SKM-1 treated with dmso at 0.1 percent for 144 hours (cell line): Measurements from ENCODE around the gene TRUB1.

Experiments
- DNase-seq: peaks from one replicate; lab custom pipeline; 2025; ENCODE audit not compliant: unreplicated experiment; lab: John Stamatoyannopoulos, UW

Gene TRUB1

GRCh38 chr10:114974625-114975024 lies 36.6 kb downstream of the TRUB1 start:
- no peak for DNase-seq

- no peak for DNase-seq
These were observed 37.1 kb downstream of the TRUB1 start for GRCh38 chr10:114975091-114975490.

- DNase-seq, result no peak
These were observed 45.0 kb downstream of the TRUB1 start for GRCh38 chr10:114982989-114983388.

GRCh38 chr10:114987995-114988394 lies 50.0 kb downstream of the TRUB1 start:
- DNase-seq, result no peak

GRCh38 chr10:114990586-114990985 lies 52.6 kb downstream of the TRUB1 start:
- no peak for DNase-seq

- DNase-seq, result no peak
These were observed 53.0 kb downstream of the TRUB1 start for GRCh38 chr10:114990991-114991390.

GRCh38 chr10:114992189-114992775 lies 54.3 kb downstream of the TRUB1 start:
- no peak for DNase-seq

- DNase-seq, result no peak
These were observed 57.7 kb downstream of the TRUB1 start for GRCh38 chr10:114995468-114996247.

- no peak for DNase-seq
These were observed 58.5 kb downstream of the TRUB1 start for GRCh38 chr10:114996542-114996941.

- no peak for DNase-seq
These were observed 61.0 kb downstream of the TRUB1 start for GRCh38 chr10:114998993-114999392.

GRCh38 chr10:115001506-115002381 lies 63.7 kb downstream of the TRUB1 start:
- no peak for DNase-seq

- no peak for DNase-seq
These were observed 65.4 kb downstream of the TRUB1 start for GRCh38 chr10:115003396-115003795.

- DNase-seq, result no peak
These were observed 66.4 kb downstream of the TRUB1 start for GRCh38 chr10:115004236-115004862.

GRCh38 chr10:115005771-115006170 lies 67.8 kb downstream of the TRUB1 start:
- no peak for DNase-seq

GRCh38 chr10:115018185-115018931 lies 80.4 kb downstream of the TRUB1 start:
- no peak for DNase-seq

- DNase-seq, result no peak
These were observed 82.5 kb downstream of the TRUB1 start for GRCh38 chr10:115020449-115020848.

GRCh38 chr10:115022733-115023132 lies 84.7 kb downstream of the TRUB1 start:
- DNase-seq, result no peak

GRCh38 chr10:115023715-115024114 lies 85.7 kb downstream of the TRUB1 start:
- no peak for DNase-seq

- no peak for DNase-seq
These were observed 86.4 kb downstream of the TRUB1 start for GRCh38 chr10:115024371-115024770.

- no peak for DNase-seq
These were observed 88.2 kb downstream of the TRUB1 start for GRCh38 chr10:115026056-115026745.
